GM18870 (cell line): Measurements from ENCODE around the gene MAPT.

Source experiments
- ATAC-seq: cut with Tn5 transposase; IDR thresholded peaks from one replicate; pipeline ENCODE4 v1.9.1; 2021; ENCODE audit warnings: moderate library complexity; ENCODE audit not compliant: unreplicated experiment

MAPT gene

DNA sequence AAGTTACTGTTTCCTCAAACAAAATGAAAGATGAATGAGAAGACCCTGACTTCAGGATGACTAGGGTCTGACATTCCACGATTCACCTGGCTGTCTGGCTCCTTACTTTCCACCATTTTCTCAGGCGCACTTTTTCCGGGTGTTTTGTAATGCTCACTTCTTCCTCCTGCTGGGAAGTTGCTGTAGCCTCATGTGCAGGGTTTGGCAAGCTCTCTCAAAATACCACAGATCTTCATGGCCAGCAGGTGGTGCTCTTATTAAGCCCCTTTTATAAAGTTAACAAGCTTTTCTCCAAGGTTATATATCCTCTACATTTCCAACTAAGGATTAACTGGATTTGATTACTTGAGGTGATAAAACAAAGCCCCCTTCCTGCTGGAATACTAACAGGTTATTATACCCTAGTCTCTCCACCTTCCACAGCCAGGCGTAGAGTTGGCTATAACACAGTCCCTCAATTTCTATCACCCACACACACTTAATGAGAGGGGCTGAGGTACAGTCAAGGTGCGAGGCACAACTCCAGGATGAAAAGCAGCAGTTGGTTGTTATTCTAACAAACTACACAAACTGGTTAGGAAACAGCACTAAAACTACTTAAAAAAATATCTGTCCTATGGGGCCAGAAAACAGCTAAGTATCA is 150.1 kb downstream of the MAPT start:
- no peak for ATAC-seq

DNA sequence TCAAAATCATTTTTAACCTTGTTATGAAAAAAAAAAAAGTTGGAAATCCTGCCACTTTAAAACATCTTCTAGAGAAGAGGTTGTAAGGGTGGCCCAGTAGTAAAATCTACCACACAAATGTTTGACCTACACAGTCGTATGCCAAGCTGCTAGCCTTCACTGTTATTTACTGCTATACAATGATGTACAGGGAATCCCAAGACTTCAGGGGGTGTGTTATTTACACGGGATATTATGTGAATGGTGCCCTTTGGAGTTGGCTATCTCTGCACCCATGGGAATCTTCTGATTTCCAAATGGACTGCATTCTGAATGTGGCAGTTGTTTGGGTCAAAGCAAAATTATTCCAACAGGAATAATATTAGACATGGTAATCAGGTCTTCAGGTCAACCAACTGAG is 150.6 kb downstream of the MAPT start:
- ATAC-seq: no peak

DNA sequence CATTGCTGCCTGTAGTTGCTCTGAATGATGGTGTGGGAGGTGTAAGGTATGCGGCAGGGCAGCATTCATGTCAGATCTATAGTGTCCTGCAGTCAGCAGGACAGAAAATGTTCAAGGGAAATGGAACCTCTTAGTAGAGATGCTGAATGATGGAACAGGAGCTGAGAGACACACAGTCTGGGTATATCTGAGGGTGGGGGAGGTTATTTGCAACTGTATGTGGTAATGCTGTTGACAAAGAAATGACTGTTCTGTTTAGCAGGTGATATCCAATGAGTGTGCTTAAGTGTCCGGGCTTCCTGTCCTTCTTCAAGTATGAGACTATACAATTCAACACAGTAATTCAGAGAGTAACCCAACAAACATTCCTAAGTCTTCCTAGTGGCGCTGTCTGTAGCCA is 151.3 kb downstream of the MAPT start:
- no peak for ATAC-seq

DNA sequence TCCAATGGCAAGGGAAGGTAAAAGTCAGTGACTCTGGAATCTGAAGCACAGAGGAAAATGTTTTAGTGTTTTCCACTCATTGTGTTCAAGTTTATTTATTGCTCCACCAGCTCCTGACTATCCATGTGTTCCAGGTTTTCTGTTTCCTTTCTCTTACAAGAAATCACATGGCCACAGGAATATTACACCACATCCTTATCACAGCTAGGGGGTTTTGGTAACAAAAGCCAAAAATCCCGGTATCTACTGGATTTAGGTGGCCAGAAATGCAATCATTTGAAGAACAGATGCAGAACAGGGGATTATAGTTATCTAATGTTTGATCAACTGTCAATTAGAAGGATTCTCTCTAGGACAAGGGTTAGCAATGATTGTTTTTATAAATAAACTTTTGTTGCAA is 152.6 kb downstream of the MAPT start:
- no peak for ATAC-seq

DNA sequence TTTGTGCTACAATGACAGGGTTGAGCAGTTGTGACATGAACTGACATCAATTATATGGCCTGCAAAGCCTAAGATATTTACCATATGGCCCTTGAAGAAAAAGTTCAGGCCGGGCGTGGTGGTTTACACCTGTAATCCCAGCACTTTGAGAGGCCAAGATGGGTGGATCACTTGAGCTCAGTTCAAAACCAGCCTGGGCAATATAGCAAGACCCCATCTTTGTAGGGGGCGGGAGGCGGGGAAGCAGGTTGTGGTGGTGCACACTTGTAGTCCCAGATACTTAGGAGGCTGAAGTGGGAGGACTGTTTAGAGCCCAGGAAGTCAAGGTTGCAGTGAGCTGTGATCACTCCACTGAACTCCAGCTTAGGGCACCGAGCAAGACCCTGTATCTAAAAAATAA is 153.0 kb downstream of the MAPT start:
- no peak for ATAC-seq

DNA sequence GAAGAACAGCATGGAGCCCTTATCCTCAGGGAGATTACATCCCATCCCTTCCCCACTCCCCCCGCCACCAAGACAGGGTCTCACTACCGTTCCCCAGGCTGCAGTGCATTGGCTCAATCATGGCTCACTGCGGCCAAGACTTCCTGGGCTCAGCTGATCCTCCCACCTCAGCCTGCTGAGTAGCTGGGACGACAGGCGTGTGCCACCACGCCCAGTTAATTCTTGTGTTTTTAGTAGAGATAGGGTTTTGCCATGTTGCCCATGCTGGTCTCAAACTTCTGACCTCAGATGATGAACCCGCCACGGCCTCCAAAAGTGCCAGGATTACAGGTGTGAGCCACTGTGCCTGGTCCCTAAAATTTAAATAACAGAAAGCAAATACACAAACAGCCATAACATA is 153.5 kb downstream of the MAPT start:
- ATAC-seq: no peak

DNA sequence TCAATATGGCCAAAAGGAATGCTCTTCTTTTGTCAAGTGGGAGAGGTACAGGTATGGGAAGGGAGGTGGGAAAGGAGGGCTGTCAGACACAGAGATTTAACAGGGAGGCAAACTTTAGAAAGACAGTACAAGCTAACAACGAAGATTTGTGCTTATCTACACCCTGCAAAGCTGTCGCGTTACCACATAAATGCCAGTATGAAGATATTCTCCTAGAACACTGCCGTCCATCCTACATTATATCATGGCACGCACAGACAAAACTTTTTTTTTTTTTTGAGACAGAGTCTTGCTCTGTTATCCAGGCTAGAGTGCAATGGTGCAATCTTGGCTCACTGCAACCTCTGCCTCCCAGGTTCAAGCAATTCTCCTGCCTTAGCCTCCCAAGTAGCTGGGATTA is 155.3 kb downstream of the MAPT start:
- ATAC-seq: no peak

DNA sequence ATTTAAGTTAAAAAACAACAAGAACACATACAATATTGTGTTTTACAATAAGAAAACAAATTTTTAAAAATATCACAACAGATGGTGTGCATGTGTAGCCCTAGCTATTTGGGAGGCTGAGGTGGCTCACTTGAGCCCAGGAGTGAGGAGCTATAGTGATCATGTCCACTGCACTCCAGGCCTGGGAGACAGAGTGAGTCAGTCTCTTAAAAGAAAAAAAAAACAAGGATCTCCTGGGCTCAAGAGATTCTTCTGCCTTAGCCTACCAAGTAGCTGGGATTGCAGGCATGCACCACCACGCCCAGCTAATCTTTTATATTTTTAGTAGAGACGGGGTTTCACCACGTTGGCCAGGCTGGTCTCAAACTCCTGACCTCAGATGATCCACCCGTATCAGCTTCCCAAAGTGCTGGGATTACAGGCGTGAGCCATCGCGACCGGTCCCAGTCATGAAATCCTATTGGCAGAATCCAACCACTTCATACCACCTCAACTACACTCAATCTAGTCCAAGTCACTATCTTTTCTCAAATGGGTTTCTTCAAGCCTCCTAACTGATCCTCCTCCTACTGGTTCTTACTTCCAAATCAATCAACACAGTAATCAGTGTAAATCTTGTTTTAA is 159.7 kb downstream of the MAPT start:
- no peak for ATAC-seq

DNA sequence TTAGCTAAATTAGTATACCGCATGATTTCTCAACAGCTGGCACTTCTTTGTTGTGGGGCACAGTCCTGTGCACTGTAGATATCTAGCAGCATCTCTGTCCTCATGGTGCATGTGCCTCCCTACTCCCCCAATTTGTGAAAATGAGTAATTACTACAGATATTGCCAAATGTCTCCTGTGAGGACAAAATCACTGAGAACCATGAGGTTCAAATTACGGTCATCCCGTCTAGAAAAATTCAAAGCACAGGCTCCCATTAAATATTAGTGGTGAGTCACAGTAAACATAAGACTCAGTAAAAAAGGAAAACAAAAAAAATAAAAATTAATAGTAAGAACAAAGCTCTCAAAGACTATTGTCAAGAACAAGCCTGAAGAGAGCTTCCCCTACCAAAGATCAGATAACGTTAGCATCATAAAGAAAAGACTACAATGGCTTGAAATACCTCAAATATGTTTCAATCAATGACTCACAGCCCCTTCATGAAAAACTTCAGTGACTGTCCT is 162.5 kb downstream of the MAPT start:
- ATAC-seq: no peak

DNA sequence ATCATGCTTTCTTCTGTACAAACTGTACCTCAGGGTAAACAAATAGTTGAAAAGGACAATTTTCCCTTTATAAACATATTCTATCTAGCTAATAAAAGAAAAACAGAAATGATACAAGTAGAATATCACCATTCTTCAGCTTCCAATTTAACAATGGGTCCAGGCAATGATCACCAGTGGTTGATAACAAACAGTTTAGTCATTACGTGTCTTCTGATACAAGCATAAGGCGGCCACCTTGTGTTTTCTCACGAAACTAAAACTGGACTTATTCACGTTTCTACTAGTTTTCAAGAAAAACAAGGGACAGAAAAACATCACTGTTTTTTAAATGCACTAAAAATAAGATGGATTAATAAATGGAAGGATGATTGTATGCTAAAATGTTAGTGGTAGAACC is 163.0 kb downstream of the MAPT start:
- ATAC-seq: no peak

DNA sequence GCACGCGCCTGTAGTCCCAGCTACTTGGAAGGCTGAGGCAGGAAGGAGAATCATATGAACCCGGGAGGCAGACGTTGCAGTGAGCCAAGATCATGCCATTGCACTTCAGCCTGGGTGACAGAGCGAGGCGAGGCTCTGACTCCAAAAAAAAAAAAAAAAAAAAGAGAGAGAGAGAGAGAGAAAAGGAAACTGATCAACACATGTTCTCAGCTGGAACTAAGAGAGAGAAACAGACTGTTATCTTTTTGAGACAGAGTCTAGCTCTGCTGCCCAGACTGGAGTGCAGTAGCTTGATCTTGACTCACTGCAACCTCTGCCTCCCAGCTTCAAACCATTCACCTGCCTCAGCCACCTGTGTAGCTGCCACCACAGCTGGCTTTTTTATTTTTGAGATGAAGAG is 165.1 kb downstream of the MAPT start:
- no peak for ATAC-seq

DNA sequence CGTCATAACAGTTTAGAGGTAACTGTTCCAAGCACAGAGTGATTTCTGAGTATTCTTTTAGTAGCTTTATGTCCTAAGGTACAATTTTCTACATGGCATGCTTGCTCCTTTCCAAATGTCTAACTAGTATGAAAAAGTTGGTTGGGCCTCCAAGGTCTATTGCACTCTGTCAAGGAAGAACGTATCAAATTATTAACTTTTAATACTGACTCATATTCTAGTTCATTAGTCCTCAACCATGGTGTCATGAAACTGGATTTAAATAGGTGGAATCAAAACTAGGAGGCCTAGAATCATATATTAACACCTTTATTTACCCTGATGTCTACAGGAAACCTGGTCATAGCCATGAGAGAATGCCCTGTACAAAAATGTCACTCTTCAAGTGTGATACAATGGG is 166.1 kb downstream of the MAPT start:
- ATAC-seq: no peak

DNA sequence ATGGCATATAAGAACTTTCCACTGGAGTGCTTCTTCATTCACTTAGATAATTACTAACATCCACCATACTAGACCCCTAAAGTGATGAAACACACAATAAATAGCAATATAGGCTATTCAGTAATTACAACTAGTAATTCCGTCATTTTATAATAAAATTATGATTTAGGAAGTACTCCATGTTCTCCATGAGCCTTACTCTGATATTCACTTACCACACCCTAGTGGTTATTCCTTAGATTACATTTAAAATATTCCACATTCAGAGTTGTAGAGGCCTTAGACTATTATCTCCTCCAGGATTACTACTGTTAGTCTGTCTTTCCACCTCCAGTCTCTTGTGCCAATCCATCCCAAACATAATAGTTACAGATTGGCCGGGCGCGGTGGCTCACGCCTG is 167.1 kb downstream of the MAPT start:
- ATAC-seq: no peak

DNA sequence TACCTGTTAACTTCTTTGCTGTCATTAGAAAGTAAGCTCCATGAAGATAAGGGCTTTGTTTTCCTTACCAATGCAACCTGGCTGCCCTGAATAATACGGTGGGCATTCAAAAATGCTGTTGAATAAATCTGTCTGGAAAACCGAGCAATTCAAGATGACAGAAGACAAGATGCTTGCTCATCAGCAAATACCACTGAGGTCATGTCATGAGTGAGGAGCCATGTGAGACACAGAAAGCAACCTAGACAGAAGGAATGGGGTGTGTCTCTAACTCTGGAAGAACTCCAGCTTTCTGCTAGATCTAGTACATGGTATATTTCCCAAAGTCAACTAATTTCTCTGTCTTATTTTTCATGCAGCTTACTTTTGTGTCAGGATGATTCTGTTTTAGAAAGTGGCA is 168.9 kb downstream of the MAPT start:
- ATAC-seq: no peak

DNA sequence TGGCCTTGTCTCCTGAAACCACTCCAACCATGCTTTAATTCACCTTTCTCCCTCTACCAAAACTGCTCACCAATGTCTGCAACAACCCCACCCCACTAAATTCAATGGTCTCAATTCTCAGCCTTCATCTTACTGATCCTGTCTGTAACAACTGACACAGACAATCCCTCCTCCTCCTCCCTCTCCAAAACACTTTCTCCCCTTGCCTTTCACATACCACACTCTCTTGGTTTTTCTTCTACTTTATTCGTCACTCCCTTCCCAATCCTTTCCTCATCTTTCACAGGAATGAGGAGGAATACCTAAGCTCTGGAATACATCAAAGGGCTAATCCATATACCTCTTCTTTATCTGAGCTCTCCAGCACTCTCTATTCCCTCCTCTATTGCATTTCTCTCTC is 170.1 kb downstream of the MAPT start:
- no peak for ATAC-seq

DNA sequence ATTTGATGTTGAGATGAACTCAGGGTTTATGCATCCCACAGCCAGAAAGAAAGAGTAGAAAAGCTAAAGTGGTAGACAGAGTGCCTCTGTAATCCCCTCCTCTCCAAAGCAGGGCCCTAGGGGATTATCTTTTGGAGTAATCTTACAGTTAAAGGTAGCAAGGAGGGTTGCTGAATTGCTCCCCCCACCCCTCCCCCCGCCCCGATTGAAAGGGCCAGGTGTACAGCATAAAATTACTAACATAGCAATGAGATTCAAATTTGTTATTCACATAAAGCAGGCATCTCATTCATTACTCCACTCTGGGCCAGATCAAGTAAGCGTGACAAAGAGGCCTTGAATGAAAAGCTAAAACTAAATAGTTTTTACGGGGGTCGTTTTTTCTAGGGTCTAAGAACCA is 177.4 kb downstream of the MAPT start:
- ATAC-seq: no peak

DNA sequence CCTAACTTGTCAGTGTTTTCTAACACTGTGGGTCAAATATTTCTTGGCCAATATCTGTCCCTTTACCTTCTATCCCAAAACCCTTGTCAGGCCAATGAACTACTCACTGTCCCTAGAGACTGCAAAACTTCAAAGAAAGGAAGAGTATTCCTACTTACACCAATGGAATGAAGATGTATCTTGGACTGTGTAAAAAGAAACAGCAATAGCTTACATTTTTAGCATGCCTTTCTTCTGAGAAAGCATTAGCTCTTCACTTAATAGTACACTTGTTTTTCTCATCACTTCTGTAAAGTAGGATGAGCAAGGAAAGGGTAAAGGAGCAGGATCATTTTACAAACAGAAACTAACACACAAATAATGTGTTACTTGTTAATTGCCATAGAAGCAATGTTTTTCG is 178.6 kb downstream of the MAPT start:
- ATAC-seq: no peak

DNA sequence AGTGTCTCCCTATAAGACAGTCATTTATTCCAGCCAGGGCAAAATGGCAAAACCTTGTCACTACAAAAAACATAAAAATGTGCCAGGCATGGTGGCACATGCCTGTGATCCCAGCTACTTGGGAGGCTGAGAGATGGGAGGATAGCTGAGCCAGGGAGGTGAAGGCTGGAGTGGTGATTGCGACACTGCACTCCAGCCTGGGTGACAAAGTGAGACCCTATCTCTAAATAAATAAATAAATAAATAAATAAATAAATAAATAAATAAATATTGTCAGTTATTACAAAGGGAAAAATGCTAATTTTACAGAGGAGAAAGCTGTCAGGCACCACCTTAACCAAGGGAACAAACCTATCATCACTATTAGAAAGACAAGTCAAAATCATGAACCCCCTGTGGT is 180.2 kb downstream of the MAPT start:
- ATAC-seq: no peak
